ENCODE results near the gene NPR3. TPM values are rescaled to one million over a fixed set of nuclear protein-coding genes. Genes with fewer than 3 reads are reported as not detected.

Gene NPR3
- total RNA-seq, 1 experiment from 2014 or later, result 2.2 TPM

GRCh38 chr5:32833663-32834062, 122.5 kb downstream of the NPR3 start:
- Histone ChIP-seq H3K27ac (no peak overlapping the region), H4K20me1 (ENCODE audit: insufficient read depth) (no peaks in the 10 kb centered on the region), H3K4me2 (no peak overlapping the region), H2AFZ (no peak overlapping the region), H3K4me1 (replicated peaks; ENCODE audit: insufficient read depth) (no peaks in the 10 kb centered on the region), H3K27me3 (ENCODE audit: insufficient read depth, low read depth) (peaks cover 29% of the 10 kb centered on the region), H3K9me3 (ENCODE audit: insufficient read depth, low read depth) (0 out of 2 replicates have a peak, but pooled peaks cover 4% of the 10 kb centered on the region), H3K36me3 (ENCODE audit: low read depth) (no peaks in the 10 kb centered on the region), H3K4me3 (no peak overlapping the region), H3K9me2 (ENCODE audit: insufficient read depth) (no peaks in the 10 kb centered on the region), H3K79me2 (ENCODE audit: low read depth) (no peaks in the 10 kb centered on the region), H3F3A (ENCODE audit: insufficient read depth, low read depth) (no peaks in the 10 kb centered on the region)
- CTCF ChIA-PET, result no interaction called here
- no TSS peak for BruUV-seq (replicated peaks)
- DNase-seq, result no peak
- POLR2A ChIA-PET (ENCODE audit: unreplicated experiment), result no interaction called here
- TF ChIP-seq EZH2 (IDR thresholded peaks at IDR 0.05; ENCODE audit: low read depth) (no peak), CTCF (conservative IDR thresholded peaks at IDR 0.05) (no peak)
- intact Hi-C loops (cut with micrococcal nuclease; ENCODE audit: unreplicated experiment), result no loop called here

- Histone ChIP-seq H3K9me2 (ENCODE audit: insufficient read depth) (no peaks in the 10 kb centered on the region), H3K4me2 (no peak overlapping the region), H3K79me2 (ENCODE audit: low read depth) (no peaks in the 10 kb centered on the region), H3F3A (ENCODE audit: insufficient read depth, low read depth) (no peaks in the 10 kb centered on the region), H3K27ac (no peak overlapping the region), H2AFZ (no peak overlapping the region), H3K36me3 (ENCODE audit: low read depth) (no peaks in the 10 kb centered on the region), H3K9me3 (ENCODE audit: insufficient read depth, low read depth) (0 out of 2 replicates have a peak, but pooled peaks cover 4% of the 10 kb centered on the region), H3K4me3 (no peak overlapping the region), H4K20me1 (ENCODE audit: insufficient read depth) (no peaks in the 10 kb centered on the region), H3K27me3 (ENCODE audit: insufficient read depth, low read depth) (peaks cover 23% of the 10 kb centered on the region), H3K4me1 (replicated peaks; ENCODE audit: insufficient read depth) (no peaks in the 10 kb centered on the region)
- CTCF ChIA-PET, result no interaction called here
- no peak for DNase-seq
- intact Hi-C loops (cut with micrococcal nuclease; ENCODE audit: unreplicated experiment), result no loop called here
- no peak for TF ChIP-seq CTCF (conservative IDR thresholded peaks at IDR 0.05)
- BruUV-seq (replicated peaks), result no TSS peak
- POLR2A ChIA-PET (ENCODE audit: unreplicated experiment), result no interaction called here
Measured at GRCh38 chr5:32834251-32834650, 123.1 kb downstream of the NPR3 start.

GRCh38 chr5:32836176-32836575, 125.1 kb downstream of the NPR3 start:
- Histone ChIP-seq H3K27ac (no peak overlapping the region), H3K4me3 (no peak overlapping the region), H3K27me3 (ENCODE audit: insufficient read depth, low read depth) (peaks cover 6% of the 10 kb centered on the region), H3K4me2 (no peak overlapping the region), H2AFZ (no peak overlapping the region), H3K36me3 (ENCODE audit: low read depth) (no peaks in the 10 kb centered on the region), H3K4me1 (replicated peaks; ENCODE audit: insufficient read depth) (no peaks in the 10 kb centered on the region), H3K9me3 (ENCODE audit: insufficient read depth, low read depth) (0 out of 2 replicates have a peak, but pooled peaks cover 4% of the 10 kb centered on the region), H3F3A (ENCODE audit: insufficient read depth, low read depth) (no peaks in the 10 kb centered on the region), H3K79me2 (ENCODE audit: low read depth) (no peaks in the 10 kb centered on the region), H4K20me1 (ENCODE audit: insufficient read depth) (no peaks in the 10 kb centered on the region), H3K9me2 (ENCODE audit: insufficient read depth) (no peaks in the 10 kb centered on the region)
- intact Hi-C loops (cut with micrococcal nuclease; ENCODE audit: unreplicated experiment), result no loop called here
- TF ChIP-seq CTCF (conservative IDR thresholded peaks at IDR 0.05), result no peak
- TF ChIP-seq EZH2 (IDR thresholded peaks at IDR 0.05; ENCODE audit: low read depth), result no peak
- CTCF ChIA-PET, result no interaction called here
- no TSS peak for BruUV-seq (replicated peaks)
- POLR2A ChIA-PET (ENCODE audit: unreplicated experiment), result no interaction called here
- no peak for DNase-seq
